ELF-1 (cell line): ENCODE data around the gene EFNA4.

Source experiments
- DNase-seq: peaks from one replicate; pipeline ENCODE4 v3.0.0-alpha.2; 2016; ENCODE audit warnings: low read depth, low spot score

The EFNA4 gene

GRCh38 chr1:155063550-155064110, at the start of gene EFNA4:
Gene EFNA4 (plus strand): TSS chr1:155063740. CDS start chr1:155063824, 84 bp downstream.
- DNase-seq = peak; percentile 97

- no peak for DNase-seq
Observed at GRCh38 chr1:155014709-155015508, 48.6 kb upstream of the EFNA4 start.

- DNase-seq = no peak
Observed at GRCh38 chr1:155015527-155016230, 47.9 kb upstream of the EFNA4 start.

- DNase-seq = no peak
Observed at GRCh38 chr1:155016231-155016831, 47.2 kb upstream of the EFNA4 start.

GRCh38 chr1:155017041-155017945, 46.2 kb upstream of the EFNA4 start:
- peak; percentile 99 for DNase-seq

GRCh38 chr1:155017946-155018316, 45.6 kb upstream of the EFNA4 start:
- no peak for DNase-seq

GRCh38 chr1:155018617-155019348, 44.8 kb upstream of the EFNA4 start:
- no peak for DNase-seq

- DNase-seq = no peak
Observed at GRCh38 chr1:155019377-155020245, 43.9 kb upstream of the EFNA4 start.

- peak; percentile 39 for DNase-seq
Observed at GRCh38 chr1:155022136-155022926, 41.2 kb upstream of the EFNA4 start.

- DNase-seq = no peak
Observed at GRCh38 chr1:155022927-155023236, 40.7 kb upstream of the EFNA4 start.

- DNase-seq = no peak
Observed at GRCh38 chr1:155023627-155024026, 39.9 kb upstream of the EFNA4 start.

- DNase-seq = no peak
Observed at GRCh38 chr1:155024315-155024714, 39.2 kb upstream of the EFNA4 start.

- no peak for DNase-seq
Observed at GRCh38 chr1:155026154-155026553, 37.4 kb upstream of the EFNA4 start.

- DNase-seq = no peak
Observed at GRCh38 chr1:155026588-155026987, 37.0 kb upstream of the EFNA4 start.

- DNase-seq = no peak
Observed at GRCh38 chr1:155029513-155030242, 33.9 kb upstream of the EFNA4 start.

- DNase-seq = no peak
Observed at GRCh38 chr1:155030243-155030795, 33.2 kb upstream of the EFNA4 start.

- DNase-seq = no peak
Observed at GRCh38 chr1:155030899-155031298, 32.6 kb upstream of the EFNA4 start.

- DNase-seq = no peak
Observed at GRCh38 chr1:155032886-155033285, 30.7 kb upstream of the EFNA4 start.
